ENCODE data around the gene HYAL2. TPM values are rescaled to one million over a fixed set of nuclear protein-coding genes. Genes with fewer than 3 reads are reported as not detected.

HYAL2 gene
- total RNA-seq, 2 experiments from 2014 or later = 6.5 to 6.8 TPM

Other genes with a start within 250 kb of the HYAL2 start
- gene RBM5, start 233.8 kb downstream of the HYAL2 start, total RNA-seq = 100 to 1,000 TPM; 180 to 185 TPM
- not detected for gene SEMA3F, start 167.4 kb downstream of the HYAL2 start, total RNA-seq
- not detected for gene GNAT1, start 131.1 kb downstream of the HYAL2 start, total RNA-seq
- not detected for gene SLC38A3, start 117.5 kb downstream of the HYAL2 start, total RNA-seq
- gene GNAI2, start 86.5 kb downstream of the HYAL2 start, total RNA-seq = 100 to 1,000 TPM; 515 to 531 TPM
- gene SEMA3B, start 53.6 kb downstream of the HYAL2 start, total RNA-seq = under 1 TPM; 0.52 to 0.84 TPM
- gene LSMEM2, start 43.7 kb downstream of the HYAL2 start, total RNA-seq = not detected
- 10 to 100 TPM; 81.3 to 85.1 TPM for gene IFRD2, start 30.3 kb downstream of the HYAL2 start, total RNA-seq
- 10 to 100 TPM in 1 of 2 experiments, 1 to 10 TPM in 1; 9.7 to 12.7 TPM for gene HYAL3, start 23.3 kb downstream of the HYAL2 start, total RNA-seq
- 10 to 100 TPM; 26.8 to 28.5 TPM for gene NAA80, start 23.3 kb downstream of the HYAL2 start, total RNA-seq
- gene HYAL1, start 19.2 kb downstream of the HYAL2 start, total RNA-seq = under 1 TPM in 1 of 2 experiments, not detected in 1; 0.16 TPM
- gene TUSC2, start 5.5 kb upstream of the HYAL2 start, total RNA-seq = 10 to 100 TPM; 18.5 to 20.8 TPM
- gene RASSF1, start 18.1 kb upstream of the HYAL2 start, total RNA-seq = 100 to 1,000 TPM; 172 to 174 TPM
- gene ZMYND10, start 23.0 kb upstream of the HYAL2 start, total RNA-seq = 1 to 10 TPM; 5.0 to 5.1 TPM
- gene NPRL2, start 28.0 kb upstream of the HYAL2 start, total RNA-seq = 10 to 100 TPM; 59.8 to 60.3 TPM
- 10 to 100 TPM; 42.5 to 43.6 TPM for gene CYB561D2, start 28.1 kb upstream of the HYAL2 start, total RNA-seq
- gene TMEM115, start 36.8 kb upstream of the HYAL2 start, total RNA-seq = 10 to 100 TPM; 18.0 to 18.9 TPM
- gene CACNA2D2, start 180.9 kb upstream of the HYAL2 start, total RNA-seq = under 1 TPM; 0.78 to 0.95 TPM
- 10 to 100 TPM; 58.5 to 61.6 TPM for gene C3orf18, start 245.0 kb upstream of the HYAL2 start, total RNA-seq
- gene HEMK1, start 246.8 kb upstream of the HYAL2 start, total RNA-seq = 10 to 100 TPM; 83.3 to 86.0 TPM